DMS114 treated with DMSO at 0.1 percent for 48 hours (cell line): ENCODE measurements around the gene SUCLG2.

Experiments
- DNase-seq: peaks from one replicate; lab custom pipeline; 2025; ENCODE audit not compliant: unreplicated experiment; lab: John Stamatoyannopoulos, UW

The SUCLG2 gene

DNA sequence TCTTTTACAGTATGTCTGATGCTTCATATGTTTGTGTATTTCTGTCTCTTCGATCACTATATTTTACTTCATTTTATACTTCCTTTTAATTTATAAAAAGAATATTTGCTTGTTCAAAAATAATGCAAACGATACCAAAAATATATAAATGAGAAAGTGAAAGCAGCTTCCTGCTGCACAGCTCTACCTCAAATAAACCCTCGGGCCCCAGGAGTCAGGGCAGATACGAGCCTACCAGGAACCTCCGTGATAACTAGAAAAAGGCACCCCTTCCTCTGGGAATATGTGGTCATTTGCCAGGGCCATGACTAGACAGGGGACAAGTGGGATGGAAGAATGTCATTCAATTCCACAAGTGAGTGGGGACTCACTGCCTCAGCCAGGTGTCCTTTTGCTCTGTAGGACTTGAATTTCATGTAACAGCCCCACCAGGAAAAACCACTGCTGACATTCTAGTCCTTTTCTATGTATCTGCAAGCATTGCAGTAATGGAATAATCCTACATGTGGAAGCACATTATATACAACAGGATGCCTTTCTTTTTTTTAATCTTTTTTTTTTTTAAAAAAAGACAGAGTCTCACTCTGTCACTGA lies 133.3 kb downstream of the SUCLG2 start:
- DNase-seq, result no peak

DNA sequence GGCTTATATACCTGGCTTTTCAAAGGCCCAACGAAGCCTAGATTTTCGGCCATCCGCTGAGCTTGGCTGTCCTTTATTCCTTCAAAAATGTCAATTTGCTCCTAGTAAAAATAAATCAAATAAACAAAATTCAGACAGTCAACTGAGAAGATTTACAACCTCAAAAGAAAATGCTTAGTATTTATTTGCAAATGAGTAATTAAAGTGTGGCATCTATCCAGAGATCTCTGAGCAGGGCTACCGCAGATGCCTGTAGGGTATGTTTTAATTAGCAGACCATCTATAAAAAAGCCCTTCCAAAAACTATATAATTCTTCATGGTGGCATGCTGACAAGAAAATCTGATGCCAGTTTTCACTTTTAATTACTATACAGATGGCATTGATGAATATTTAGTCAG lies 136.2 kb downstream of the SUCLG2 start:
- no peak for DNase-seq

DNA sequence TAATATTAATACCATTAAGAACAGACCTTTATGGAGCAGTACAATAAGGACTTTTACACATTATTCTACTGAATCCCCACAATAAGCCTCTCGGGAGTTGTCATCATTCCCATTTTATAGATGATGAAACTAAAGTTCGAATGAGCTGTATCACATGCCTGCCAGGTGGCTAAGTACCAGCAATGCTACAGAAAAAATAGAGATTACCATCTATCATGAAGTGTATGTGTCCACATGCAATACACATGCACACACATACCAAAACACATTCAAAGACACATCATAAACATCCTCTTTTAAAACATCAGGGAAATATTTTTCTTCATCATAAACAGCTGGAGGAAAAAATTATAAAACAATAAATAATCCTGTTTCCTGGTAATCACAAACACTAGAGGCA lies 136.6 kb downstream of the SUCLG2 start:
- no peak for DNase-seq

DNA sequence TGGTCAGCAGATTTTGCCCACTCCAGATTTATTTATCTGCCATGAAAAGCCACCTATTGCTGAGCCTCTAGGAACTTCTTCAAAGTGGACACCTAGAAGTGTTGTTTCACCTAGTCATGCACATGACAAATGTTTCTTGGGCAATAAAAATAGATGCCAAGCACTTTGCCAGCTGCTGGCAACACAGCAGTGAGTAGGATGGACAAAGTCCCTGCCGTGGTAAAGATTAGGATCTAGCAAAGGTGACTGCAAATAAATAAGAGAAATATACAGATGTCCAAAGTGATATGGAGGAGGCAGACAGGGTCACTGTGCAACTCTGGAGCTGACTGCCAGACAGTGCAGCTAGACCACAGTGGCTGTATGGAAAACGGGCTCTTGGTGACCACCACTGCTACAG lies 137.9 kb downstream of the SUCLG2 start:
- no peak for DNase-seq

DNA sequence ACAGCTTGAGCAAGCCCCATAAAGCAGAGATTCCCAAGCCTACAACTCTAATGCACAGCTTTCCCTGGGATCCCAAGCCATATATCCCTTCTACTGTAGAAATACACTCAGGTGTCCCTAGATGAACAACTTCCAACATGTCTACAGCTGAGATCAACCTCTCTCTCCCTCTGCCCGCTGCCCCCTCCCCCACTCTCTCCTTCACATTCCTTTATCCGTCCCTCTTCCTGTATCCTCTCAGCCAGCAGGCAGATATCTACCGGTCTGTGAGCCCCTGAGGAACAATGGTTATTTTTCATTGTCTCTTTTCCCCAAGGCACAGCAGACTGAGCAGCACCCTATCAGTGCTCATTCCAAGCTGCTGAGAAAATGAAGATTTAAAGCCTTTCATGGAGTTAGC lies 138.6 kb downstream of the SUCLG2 start:
- DNase-seq, result no peak

DNA sequence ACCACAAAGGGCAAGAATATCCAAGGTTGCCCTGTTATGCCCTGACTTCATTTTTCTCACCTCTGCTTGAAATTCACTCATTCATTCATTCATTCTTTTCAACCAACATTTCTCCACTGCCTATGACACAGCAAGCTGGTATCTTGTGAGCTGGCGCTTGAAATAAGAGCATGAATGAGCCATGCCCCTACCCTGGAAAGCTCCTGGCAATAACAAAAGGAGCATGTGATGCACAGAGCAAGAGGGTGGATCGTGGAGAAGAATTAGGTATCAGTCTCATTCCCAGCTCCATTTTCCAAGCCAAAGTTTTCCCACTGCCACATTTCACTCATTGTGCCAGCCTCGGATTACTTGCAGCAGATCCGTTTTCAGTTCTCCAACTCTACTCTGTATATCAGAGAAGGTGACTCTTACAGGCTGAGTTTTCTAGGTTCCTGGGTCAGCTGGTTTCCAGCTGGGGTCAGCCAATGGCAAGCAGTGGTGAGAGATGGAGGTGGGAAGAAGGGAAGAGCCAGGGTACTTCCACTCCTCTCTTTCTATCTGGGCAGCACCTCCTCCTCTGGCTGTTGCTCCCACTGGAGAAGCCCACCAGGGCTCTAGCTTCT lies 144.8 kb downstream of the SUCLG2 start:
- DNase-seq, result no peak

DNA sequence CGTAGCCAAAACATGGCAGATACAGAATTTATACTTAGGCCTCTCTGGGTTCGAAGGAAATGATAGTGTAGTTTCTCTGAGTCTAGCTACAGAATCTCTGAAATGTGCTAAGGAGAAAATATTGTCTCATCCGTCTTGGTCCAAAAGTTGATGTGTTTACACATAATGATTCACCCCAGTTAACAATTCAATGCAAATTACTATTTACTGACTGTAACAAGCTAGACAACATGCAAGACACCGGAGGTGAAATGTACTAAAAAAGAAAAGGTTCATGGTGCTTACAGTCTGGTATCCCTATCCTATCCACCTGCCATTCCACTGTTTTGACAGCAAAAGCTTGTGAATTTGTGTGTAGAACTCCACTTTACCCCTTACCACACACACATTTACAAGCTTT lies 146.8 kb downstream of the SUCLG2 start:
- DNase-seq, result no peak

DNA sequence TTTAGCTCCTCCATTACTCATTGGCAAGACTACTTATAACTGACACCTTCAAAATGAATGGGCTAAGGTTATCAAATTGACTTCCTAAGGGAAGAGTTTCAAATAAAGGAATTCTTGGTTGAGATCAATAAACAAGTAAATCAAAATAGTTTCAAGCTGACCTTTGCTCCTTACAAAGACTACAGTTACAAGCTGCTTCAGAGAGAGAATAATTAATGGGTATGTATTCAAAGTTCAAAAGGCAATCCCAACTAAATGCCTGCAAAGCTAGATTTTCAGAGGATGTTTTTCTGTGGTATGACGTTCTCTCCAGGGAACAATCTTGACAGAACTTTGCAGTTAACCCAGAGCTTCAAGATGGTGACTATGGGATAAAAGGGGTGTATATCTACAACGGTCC lies 153.7 kb downstream of the SUCLG2 start:
- DNase-seq, result no peak

DNA sequence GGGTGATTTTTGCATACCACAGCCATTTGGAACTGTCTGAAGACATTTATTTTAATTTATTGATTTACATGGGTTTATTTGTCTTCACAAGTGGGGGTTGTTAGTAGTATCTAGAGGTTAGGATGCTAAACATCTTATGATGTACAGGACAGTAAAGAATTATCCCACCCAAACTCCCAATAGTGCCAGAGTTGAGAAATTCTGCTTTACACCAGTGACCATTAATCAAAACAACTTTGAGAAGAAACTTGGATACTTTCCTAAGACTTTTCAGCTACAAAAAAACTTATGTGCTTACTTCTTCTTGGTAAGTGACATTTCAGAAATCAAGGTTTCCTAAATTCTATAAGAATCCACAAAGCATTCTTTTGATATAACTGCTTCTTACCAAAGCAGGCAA lies 156.7 kb downstream of the SUCLG2 start:
- no peak for DNase-seq

DNA sequence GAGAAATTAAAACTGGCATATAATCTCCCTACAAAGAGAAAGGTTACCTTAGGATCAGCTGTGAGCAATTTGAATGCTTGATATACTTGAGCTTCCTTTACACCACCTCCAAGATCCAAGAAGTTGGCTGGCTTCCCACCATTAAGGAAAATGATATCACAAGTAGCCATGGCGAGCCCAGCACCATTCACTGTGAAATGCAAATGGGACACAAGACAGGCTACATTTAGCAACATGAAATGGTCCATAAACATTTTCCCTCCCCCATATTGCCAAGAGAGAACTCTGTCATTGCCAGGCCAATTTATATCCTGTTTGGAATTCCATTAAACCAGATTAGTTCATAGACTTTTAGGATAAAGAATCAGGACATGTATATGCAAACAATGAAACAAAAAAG lies 158.7 kb downstream of the SUCLG2 start:
- DNase-seq, result no peak

DNA sequence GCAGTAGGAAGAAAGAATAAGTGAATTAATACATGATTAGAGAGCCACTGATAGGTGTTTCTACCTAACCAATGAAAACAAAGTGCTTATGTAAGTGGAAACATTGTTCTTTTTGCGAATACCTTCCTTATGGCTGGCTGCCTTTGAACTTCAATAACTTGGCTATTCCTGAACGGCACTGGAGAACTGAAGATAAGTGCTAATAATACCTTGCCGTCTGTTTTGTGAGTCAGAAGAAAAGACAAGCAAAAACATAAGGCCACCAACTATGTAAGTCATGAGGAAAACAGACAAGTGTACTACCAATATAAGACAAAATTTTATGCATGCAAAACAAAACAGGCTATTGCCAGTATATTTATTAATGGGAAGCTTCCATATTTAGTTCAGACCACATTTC lies 160.6 kb downstream of the SUCLG2 start:
- DNase-seq, result no peak

DNA sequence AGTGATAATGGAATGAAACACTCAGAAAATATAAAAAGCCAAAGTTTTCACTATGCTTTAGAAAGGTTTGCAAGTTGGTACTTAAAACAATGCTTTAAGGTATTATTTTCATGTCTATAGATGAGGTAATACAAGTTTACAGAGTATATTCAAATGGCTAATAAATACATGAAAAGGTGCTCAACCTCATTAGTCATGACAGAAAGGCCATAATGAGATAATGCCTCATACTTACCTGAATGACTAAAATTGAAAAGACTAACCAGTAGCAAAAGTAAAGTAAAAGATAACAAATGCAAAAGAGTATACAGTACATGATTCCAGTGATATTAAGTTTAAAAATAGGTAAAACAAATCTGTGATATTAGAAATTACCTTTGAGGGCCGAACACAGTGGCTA lies 163.8 kb downstream of the SUCLG2 start:
- no peak for DNase-seq

DNA sequence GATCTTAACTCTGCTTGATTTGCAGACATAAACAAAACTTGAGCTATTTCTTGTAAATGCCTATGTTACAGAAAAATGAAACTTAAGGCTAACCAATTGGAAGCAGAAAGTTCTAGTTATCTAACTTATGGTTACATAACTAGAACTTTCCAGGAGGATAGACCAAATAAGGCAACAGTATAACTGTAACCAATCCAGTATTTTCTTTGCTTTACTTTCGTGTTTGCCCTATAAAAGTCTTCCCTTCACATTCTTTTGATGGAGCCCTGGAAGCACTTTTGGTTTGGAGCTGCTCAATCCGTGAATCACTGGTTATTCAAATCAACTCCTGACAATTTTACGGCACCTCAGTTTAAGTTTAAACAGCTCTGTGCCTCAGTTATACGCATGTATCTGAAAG lies 164.6 kb downstream of the SUCLG2 start:
- no peak for DNase-seq

DNA sequence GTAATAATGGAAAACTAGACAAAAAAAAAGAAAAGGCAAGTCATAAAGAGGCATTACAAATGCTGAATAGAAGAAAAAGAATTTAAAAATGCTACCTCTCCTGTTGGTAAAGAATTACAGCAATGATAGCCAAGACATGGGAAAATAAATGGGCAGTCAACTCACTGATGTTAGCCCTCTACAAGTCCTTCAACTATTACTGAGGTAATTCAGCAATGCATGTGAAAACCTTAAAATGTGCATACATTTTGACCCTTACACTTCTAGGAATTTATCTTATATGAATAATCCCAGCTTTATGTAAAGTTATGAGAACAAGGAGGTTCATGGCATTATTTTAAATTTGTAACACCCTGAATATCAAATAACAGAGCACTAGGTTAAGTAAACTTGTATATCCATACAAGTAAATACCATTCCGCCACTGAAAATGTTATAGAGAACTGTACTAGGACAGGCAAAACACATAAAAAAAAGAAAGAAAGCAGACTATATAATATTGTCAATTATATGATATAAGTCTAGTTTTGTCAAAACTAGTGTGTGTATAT lies 166.8 kb downstream of the SUCLG2 start:
- DNase-seq, result no peak

DNA sequence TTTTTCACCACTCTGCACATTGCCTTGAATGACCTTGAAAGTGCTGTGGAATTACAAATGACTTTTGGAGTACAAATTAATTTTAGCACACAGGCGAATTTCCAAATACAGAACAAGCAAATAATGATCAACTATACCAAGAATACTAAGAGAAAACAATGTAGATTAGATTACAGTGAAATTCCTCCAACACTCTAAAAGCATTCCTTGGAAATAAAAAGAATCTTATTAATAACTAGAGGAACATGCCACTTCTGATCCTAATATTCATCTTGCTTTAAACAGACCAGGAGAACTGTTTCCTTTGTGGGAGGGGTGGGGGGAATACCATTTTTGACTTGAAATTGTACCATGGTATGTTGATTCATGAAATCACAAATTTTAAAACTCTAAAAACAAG lies 167.5 kb downstream of the SUCLG2 start:
- no peak for DNase-seq

DNA sequence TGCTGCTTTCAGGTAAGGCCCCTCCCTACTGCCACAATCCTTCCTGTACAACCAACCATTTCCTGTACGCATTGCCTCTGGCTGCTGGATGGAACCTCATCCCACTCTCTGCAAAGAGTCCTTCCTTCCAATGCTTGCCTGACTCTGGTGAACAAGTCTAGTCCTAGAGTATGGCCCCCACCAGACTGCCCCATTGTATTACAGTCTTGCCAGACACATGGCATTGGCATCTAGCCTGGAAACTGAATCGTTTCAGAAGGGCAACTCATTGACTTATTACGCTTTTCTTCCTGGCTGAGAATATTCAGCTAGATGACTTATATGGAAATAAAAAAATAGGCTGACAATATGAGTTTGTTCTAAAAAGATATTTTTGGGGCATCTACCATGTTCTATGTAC lies 170.3 kb downstream of the SUCLG2 start:
- DNase-seq, result no peak

DNA sequence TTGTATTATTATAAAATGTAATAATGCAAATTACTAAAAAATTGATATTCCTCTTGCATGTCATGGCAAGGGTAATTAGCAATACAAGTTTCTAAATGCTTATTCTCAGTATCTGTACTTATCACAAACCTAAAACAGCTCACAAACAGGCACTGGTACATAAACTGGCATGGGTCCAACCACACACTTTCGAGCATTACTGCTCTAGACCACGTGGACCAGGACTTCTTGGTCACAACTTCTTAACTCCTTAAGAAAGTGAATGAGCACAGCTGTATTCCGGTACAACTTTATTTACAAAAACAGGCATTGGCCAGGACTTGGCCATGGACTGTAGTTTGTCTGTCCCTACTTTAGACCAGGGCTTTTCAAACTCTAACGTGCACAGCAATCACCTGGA lies 173.3 kb downstream of the SUCLG2 start:
- DNase-seq, result no peak

DNA sequence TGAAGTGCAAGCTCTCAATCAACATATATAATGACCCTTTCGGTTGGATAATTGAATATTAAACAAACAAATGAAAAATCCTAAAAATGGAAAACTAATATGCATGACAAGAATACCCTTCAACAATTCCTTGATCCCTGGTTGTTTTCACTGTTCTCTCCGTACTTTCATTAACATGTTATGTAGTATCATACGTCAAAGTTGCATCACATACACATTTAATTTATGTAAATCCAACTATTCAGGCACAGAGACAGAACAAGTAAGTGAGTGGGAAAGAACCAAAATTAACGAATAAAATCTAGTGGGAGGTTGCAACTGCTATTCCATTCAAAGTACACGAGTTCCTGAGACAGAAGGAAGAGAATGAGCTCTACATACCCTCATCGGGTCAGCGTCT lies 176.0 kb downstream of the SUCLG2 start:
- DNase-seq, result no peak

DNA sequence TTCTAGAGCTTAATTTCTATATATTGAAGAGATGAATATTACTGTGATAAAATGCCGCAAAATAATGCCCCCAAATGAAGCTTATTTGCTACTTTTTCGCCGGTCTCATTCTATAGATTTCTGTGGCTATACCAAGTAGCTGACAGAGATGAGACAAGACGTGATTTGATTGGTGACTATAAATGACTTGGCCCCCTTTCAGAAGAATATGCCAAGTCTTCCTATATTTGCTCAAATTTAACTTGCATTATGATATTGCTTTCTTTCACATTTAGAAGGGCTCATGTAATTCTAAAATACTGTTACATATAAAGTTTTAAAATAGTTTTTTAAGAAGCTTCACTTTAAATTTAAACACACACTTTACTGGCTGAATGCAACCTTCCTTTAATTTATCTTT lies 180.1 kb downstream of the SUCLG2 start:
- DNase-seq, result no peak

DNA sequence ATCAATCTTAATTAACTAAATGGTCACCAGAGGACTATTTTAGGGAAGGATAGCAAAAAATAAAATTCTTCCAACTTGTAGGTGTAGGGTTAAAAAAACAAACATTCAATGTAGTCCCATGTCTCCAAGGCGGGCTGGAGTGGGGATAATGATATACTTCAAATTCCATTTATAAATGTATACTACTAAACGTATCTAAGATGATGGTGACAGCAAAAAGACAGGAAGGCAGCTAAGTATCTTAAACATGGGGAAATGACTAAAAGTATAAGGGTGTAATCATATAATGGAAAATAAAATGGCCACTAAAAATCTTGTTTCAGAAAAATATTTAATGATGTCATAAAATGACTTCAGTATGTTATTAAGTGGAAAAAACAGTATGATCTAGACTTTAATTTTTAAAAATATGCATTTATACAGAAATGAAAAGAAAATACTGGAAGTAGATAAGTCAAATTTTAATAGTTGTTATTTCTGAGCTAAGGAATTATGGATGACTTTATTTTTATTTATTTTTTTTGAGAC lies 181.7 kb downstream of the SUCLG2 start:
- no peak for DNase-seq

DNA sequence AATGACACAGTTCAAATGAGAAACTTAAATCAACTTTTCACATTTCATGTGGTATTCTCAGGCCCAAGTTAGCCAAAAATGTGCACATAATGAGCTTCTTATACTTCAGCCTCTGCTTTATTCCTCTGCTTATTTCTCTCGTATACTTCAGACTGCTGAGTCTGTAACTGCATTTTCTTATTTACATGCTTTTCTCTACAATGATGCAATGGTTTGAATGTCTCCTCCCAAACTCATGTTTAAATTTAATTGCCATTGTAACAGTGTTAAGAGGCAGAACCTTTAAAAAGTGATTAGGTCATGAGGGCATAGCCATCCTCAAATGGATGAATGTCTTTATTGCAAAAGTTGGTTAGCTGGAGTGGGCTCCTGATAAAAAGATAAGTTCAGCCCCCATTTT lies 184.2 kb downstream of the SUCLG2 start:
- DNase-seq, result no peak

DNA sequence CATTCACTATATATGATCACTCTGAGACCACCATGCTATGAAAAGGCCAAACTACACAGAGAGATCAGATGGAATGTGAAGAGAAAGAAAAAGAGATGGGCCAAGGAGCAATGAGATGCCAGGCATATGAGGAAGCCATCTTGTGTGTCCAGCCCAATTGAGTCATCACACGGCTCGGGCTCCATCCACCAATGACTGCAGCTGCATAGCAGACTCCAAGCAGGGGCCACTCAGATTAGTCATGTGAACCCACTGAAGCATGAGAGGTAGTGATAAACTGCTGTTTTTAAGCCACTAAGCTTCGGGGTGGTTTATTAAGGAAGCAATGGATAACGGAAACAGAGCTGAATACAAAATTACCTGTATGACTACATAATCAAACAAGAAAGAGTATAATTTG lies 185.9 kb downstream of the SUCLG2 start:
- no peak for DNase-seq

DNA sequence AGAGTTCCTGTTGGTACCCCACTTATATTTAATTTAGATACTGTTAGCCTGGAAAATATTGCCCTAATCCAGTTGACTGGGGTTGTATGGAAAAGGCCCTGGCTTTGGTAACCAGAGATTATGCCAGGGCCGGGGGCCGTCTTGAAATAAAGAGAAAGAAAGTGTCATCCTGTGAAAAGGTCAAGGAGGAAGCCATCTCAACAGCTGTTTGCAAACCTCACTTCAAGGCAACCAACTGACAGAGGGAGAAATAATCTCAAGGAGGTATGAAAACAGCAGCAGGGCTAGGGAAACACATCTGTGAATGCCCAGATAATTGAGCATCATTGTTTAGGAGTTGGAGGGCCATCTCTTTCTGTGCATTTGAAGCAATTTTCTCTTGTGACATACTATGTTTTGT lies 190.8 kb downstream of the SUCLG2 start:
- DNase-seq, result no peak
